GM21526 (cell line): ENCODE data around the gene FKRP.
"Not testable (repeated sequence)": the region's sequence is repeated elsewhere in the genome, so short reads cannot be mapped to it uniquely, and the experiment has no call there.

ENCODE experiments used
- ATAC-seq: cut with Tn5 transposase; IDR thresholded peaks from one replicate; pipeline ENCODE4 v1.9.1; 2021; ENCODE audit warnings: moderate library complexity; ENCODE audit not compliant: unreplicated experiment, low FRiP score

FKRP gene

DNA sequence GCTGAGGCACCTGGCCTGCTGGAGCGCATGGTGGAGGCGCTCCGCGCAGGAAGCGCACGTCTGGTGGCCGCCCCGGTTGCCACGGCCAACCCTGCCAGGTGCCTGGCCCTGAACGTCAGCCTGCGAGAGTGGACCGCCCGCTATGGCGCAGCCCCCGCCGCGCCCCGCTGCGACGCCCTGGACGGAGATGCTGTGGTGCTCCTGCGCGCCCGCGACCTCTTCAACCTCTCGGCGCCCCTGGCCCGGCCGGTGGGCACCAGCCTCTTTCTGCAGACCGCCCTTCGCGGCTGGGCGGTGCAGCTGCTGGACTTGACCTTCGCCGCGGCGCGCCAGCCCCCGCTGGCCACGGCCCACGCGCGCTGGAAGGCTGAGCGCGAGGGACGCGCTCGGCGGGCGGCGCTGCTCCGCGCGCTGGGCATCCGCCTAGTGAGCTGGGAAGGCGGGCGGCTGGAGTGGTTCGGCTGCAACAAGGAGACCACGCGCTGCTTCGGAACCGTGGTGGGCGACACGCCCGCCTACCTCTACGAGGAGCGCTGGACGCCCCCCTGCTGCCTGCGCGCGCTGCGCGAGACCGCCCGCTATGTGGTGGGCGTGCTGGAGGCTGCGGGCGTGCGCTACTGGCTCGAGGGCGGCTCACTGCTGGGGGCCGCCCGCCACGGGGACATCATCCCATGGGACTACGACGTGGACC, 10.1 kb downstream of the FKRP start:
- ATAC-seq: no peak

DNA sequence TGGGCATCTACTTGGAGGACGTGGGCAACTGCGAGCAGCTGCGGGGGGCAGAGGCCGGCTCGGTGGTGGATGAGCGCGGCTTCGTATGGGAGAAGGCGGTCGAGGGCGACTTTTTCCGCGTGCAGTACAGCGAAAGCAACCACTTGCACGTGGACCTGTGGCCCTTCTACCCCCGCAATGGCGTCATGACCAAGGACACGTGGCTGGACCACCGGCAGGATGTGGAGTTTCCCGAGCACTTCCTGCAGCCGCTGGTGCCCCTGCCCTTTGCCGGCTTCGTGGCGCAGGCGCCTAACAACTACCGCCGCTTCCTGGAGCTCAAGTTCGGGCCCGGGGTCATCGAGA, 10.7 kb downstream of the FKRP start:
- ATAC-seq: no peak

DNA sequence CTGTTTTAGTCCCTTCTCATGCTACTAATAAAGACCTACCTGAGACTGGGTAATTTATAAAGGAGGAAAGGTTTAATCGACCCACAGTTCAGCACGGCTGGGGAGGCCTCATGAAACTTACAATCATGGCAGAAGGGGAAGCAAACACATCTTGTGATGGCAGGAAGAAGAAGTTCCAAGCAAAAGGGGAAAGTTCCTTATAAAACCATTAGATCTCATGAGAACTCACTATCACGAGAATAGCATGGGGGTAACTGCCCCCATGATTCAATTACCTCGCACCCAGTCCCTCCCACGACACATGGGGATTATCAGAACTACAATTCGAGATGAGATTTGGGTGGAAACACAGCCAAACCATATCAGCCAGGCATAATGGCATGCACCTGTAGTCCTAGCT, 13.3 kb downstream of the FKRP start:
- no peak for ATAC-seq

- no peak for ATAC-seq
These were observed 14.0 kb downstream of the FKRP start for GRCh38 chr19:46759817-46760333.

DNA sequence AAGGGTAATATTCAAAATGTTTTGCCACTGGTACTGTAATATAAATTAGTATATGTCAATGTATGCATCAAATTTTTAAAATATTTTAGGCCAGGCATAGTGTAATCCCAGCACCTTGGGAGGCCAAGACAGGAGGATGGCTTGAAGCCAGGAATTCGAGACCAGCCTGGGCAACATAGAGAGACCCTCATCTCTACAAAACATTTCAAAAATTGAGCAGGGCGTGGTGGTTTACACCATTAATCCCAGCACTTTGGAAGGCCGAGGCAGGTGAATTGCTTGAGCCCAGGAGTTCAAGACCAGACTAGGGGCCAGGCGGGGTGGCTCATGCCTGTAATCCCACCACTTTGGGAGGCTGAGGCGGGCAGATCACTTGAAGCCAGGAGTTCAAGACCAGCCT, 14.5 kb downstream of the FKRP start:
- ATAC-seq: no peak

DNA sequence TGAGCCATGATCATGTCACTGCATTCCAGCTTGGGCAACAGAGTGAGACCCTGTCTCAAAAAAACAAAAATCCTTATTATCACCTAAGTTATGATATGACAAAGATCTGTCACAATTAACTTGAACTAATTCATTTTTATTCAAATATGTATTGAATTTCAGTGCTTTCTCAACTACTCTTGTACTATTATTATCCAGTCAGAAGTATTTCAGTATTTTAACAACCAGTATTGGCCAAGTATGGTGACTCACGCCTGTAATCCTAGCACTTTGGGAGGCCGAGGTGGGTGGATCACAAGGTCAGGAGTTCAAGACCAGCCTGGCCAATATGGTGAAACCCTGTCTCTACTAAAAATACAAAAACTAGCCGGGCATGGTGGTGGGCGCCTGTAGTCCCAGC, 15.0 kb downstream of the FKRP start:
- ATAC-seq: not testable (repeated sequence)

GRCh38 chr19:46761418-46761831, 15.6 kb downstream of the FKRP start:
- ATAC-seq: no peak

DNA sequence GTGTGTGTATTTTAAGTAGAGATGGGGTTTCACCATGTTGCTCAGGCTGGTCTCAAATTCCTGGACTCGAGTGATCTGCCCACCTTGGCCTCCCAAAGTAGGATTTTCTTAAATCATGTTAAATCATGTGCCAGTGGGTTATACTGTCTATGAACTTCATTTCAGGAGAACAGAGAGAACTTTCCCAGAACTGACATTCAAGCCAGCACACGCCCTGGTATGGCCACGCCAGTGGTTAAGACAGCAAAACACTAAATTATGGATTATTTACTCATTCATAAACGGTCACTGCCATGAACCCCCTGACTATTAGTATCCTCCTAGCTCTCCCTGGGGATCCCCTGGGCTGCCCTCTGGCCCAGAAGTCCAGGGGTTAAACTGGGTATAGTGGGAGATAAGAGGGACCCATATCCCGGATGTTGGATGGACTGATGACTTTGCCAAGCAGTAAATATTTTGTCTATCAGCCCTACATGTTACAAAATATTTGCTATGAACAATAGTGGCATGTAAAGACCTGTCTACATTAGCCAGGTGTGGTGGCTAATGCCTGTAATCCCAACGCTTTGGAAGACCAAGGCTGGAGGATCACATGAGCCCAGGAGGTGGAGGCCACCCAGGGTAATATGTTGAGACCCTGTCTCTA, 16.5 kb downstream of the FKRP start:
- ATAC-seq: no peak

GRCh38 chr19:46764817-46765291, 19.0 kb downstream of the FKRP start:
- ATAC-seq: no peak

- no peak for ATAC-seq
These were observed 20.9 kb downstream of the FKRP start for GRCh38 chr19:46766569-46767317.

DNA sequence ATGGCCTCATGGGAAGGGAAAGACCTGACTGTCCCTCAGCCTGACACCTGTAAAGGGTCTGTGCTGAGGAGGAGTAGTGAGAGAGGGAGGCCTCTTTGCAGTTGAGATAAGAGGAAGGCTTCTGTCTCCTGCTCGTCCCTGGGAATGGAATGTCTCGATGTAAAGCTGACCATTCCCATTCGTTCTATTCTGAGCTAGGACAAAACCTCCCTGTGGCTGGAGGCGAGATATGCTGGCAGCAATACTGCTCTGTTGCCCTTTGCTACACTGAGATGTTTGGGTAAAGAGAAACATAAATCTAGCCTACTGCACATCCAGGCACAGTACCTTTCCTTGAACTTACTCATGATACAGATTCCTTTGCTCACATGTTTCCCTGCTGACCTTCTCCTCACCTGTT, 22.9 kb downstream of the FKRP start:
- not testable (repeated sequence) for ATAC-seq

DNA sequence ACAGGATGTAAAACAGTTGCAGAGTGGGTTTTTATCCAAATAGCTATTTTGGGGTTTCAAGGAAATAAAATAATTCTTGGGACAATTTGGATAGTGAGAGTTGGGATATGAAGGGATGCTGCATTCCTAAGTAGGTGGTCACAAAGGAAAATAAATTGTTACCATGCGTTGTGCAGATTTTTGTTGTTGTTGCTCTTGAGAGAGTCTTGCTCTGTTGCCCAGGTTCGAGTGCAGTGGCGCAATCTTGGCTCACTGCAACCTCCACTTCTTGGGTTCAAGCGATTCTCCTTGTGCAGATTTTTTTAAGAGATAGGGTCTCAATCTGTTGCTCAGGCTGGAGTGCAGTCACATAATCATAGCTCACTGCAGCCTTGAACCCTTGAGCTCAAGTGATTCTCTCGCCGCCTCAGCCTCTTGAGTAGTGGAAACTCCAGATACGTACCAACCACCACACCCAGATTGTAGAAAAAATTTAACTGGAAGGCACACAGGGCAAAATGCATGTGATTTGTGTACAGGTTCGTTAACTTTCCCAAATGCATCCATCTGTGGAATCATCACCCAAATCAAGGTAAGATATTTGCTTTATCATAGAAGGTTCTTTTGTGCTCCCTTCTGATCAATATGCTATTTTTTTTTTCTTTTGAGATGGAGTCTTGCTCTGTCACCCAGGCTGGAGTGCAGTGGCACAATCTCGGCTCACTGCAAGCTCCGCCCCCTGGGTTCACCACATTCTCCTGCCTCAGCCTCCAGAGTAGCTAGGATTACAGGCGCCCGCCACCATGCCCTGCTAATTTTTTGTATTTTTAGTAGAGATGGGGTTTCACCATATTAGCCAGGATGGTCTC, 26.5 kb downstream of the FKRP start:
- ATAC-seq: no peak

GRCh38 chr19:46773018-46773399, 27.2 kb downstream of the FKRP start:
- ATAC-seq: no peak

DNA sequence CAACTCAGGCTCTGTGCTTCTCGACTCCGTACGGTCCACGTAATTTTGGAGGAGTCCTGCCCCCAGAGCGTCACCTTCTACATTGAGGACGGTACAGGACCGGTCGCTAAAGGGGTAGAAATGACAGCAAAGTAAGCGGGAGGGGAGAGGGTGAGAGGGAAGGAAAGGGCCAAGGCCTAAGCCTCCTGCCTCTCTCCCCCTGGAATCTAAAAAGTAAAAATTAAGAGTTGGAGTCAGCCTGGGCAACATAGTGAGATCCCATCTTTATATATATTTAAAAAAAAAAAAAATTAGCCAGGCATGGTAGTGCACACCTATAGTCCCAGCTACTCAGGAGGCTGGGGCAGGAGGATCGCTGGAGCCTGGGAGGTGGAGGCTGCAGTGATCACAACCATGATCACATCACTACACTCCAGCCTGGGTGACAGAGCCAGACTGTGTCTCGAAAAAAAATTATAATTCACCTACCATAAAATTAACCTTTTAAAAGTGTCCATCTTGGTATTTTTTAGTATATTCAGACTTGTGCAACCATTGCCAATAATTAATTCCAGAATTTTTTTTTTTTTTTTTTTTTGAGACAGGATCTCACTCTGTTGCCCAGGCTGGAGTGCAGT, 29.9 kb downstream of the FKRP start:
- no peak for ATAC-seq

GRCh38 chr19:46776927-46777911, 31.4 kb downstream of the FKRP start:
- no peak for ATAC-seq

- not testable (repeated sequence) for ATAC-seq
These were observed 32.2 kb downstream of the FKRP start for GRCh38 chr19:46777956-46778645.

DNA sequence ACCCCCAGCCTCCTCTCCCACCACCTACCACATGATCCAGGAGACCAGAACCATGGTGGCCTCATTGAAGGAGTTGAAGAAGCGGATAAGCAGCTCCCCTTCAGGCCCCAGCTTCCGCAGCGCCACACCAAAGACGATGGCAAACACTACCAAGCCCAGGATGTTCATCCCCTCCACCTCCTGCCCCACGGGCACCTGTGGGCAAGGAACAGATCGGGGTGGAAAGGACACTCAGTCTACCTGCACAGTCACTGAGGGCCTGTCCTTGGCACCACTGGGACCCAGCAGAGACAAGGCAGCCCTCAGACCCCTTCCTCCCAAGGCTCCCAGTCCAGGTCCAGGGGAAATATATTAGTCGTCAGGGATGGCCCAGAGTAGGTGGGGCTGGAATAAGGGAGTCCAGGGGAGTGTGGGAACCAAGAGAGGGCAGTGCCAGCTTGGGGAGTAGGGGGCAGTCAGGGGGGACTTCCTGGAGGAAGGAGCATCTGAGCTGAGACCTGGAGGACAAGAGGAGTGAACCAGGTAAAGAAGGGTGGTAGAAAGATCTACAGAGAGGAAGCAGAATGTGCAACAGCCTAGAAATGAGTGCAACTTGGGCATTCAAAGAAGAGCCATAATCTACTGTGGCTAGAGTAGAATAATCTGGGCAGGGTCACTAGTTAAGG, 36.6 kb downstream of the FKRP start:
- ATAC-seq: no peak

- ATAC-seq: no peak
These were observed 37.8 kb downstream of the FKRP start for GRCh38 chr19:46783670-46784069.
